ENCODE results near the gene SGMS1. TPM values are rescaled to one million over a fixed set of nuclear protein-coding genes. Genes with fewer than 3 reads are reported as not detected.
A peak's percentile ranks its signal among the peaks of the same experiment; 100 is the strongest.

Gene SGMS1
- total RNA-seq, 2 experiments from 2014 or later: 8.1 to 8.8 TPM

DNA sequence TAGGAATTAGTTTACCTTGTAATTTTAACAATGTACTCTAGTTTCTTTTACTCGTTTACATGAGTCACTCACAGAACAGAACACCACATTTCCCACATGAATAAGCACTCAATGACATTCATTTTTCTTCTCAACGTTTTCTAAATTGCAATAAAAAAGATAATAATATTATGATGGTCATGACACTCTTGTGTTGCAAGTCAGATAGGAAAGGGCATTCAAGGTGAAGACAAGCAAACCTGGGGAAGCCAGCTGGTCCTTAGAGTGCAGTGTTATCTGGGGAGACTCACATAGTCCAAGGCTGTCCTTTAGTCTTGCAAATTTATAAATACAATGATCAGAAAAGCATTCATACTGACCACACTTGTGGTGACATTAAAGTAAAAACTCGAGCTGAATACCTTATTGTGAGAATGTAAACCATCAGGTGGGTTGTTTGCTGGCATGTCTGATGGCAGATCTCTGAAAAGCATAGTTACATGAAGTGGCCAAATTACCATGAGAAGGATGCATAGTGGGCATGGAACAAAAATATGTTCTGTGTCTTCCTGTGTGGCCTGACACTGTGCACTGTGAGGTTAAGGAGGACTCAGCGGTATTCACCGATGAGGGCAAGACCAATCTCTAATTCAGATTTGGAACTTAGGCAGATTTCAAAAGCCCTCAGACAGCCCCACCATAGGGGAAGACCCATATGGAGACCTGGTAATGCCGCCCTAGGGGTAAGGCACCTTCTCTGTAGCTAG, 213.5 kb downstream of the SGMS1 start:
- CTCF ChIA-PET: interaction anchor here (0.7 kb wide), 1 partner anchor 45 kb away, joined by 3 read pairs; no protein-coding TSS in a partner anchor
- DNase-seq: no peak
- Mint-ChIP-seq H3K27me3 (ENCODE audit: low read depth) (no peaks in the 10 kb centered on the region), H3K9me3 (peaks cover 3% of the 10 kb centered on the region), H3K4me3 (no peak overlapping the region), H3K4me1 (ENCODE audit: low read depth) (peaks cover 11% of the 10 kb centered on the region), H3K27ac (no peak overlapping the region), H3K36me3 (ENCODE audit: low read depth) (peaks cover 20% of the 10 kb centered on the region)
- intact Hi-C loops (cut with micrococcal nuclease): no loop called here

DNA sequence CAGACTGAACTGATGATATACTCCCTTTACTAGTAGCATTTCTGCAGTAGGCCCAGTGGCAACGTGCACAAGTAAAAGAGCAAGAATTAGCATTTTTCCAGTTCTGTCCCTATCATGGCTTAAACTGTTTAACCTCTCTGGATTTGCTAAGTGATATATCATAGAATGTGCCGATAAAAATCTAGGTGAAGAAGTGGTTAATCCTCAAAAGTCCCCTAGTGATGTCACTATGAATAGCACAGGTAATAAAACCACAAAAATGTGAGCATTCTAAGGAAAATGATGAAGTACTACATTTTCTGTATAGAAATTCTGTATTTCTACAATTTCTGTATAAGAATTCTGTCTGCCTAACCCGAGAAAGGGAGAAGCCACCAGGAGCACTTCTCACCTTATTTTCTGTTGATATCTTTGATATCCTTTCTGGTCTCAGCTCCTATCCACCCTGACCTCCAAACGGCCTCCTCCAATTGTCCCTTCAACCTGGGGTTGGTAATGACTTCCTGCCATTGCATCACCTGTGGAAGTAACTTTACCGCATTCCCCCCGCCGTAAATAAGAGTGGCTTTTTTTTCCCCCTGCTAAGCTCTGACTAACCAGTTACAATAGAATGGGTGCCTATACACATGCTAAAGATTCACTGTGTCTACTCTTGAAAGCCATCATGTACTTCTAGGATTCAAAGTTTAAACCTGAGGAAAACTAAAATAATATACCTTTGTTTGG, 216.5 kb downstream of the SGMS1 start:
- H3K27me3 Mint-ChIP-seq (ENCODE audit: low read depth): no peaks in the 10 kb centered on the region
- H3K9me3 Mint-ChIP-seq: peaks cover 3% of the 10 kb centered on the region
- CTCF ChIA-PET: interaction anchor here (1.0 kb wide), 1 partner anchor 25 kb away, joined by 3 read pairs; no protein-coding TSS in a partner anchor
- H3K4me3 Mint-ChIP-seq: no peak overlapping the region
- intact Hi-C loops (cut with micrococcal nuclease): no loop called here
- H3K36me3 Mint-ChIP-seq (ENCODE audit: low read depth): peaks cover 21% of the 10 kb centered on the region
- no peak for DNase-seq
- peaks cover 11% of the 10 kb centered on the region for H3K4me1 Mint-ChIP-seq (ENCODE audit: low read depth)
- H3K27ac Mint-ChIP-seq: no peak overlapping the region

DNA sequence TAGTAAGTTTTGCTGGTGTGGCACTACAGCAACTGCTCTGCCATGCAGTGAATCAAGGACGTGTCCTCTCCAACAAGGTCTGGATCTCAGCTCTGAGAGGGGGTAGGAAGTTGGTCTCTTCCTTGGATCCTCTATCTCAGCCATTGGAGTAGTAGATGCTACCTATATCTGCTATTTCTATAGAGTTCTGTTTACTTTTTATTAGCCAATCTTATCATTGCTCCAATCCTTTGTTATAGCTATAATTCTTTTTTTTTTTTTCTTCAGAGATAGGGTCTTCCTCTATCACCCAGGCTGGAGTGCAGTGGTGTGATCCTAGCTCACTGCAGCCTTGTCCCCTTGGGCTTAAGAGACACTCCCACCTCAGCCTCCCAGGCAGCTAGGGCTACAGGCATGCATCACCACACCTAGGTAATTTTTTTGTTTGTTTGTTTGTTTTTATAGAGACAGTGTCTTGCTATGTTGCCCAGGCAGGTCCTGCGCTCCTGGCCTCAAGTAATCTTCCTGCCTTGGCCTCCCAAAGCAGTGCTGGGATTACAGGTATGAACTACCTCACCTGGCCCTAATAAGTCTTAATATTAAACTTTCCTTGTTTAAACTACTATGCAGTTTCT, 217.2 kb downstream of the SGMS1 start:
- no peak for DNase-seq
- intact Hi-C loops (cut with micrococcal nuclease): no loop called here
- CTCF ChIA-PET: no interaction called here
- H3K27me3 Mint-ChIP-seq (ENCODE audit: low read depth): no peaks in the 10 kb centered on the region
- H3K27ac Mint-ChIP-seq: no peak overlapping the region
- peaks cover 20% of the 10 kb centered on the region for H3K36me3 Mint-ChIP-seq (ENCODE audit: low read depth)
- peaks cover 11% of the 10 kb centered on the region for H3K4me1 Mint-ChIP-seq (ENCODE audit: low read depth)
- peaks cover 3% of the 10 kb centered on the region for H3K9me3 Mint-ChIP-seq
- no peak overlapping the region for H3K4me3 Mint-ChIP-seq

DNA sequence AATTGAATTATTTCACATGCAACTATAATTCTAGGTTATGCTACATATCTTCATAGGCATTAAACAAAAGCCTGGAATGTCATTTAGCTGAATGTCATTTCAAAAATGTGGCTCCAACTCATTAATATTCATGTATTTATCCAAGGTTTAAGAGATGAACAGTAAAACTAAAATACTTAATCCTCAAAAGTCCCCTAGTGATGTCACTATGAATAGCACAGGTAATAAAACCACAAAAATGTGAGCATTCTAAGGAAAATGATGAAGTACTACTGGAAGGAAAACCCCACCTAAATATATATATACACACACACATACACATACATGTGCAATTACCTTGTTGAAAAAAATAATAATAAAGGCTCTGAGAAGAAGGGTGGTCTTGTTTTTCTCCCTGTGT, 218.0 kb downstream of the SGMS1 start:
- CTCF ChIA-PET: no interaction called here
- peaks cover 10% of the 10 kb centered on the region for H3K4me1 Mint-ChIP-seq (ENCODE audit: low read depth)
- H3K27ac Mint-ChIP-seq: no peak overlapping the region
- intact Hi-C loops (cut with micrococcal nuclease): no loop called here
- H3K27me3 Mint-ChIP-seq (ENCODE audit: low read depth): no peaks in the 10 kb centered on the region
- H3K36me3 Mint-ChIP-seq (ENCODE audit: low read depth): peaks cover 19% of the 10 kb centered on the region
- DNase-seq: no peak
- peaks cover 3% of the 10 kb centered on the region for H3K9me3 Mint-ChIP-seq
- no peak overlapping the region for H3K4me3 Mint-ChIP-seq

DNA sequence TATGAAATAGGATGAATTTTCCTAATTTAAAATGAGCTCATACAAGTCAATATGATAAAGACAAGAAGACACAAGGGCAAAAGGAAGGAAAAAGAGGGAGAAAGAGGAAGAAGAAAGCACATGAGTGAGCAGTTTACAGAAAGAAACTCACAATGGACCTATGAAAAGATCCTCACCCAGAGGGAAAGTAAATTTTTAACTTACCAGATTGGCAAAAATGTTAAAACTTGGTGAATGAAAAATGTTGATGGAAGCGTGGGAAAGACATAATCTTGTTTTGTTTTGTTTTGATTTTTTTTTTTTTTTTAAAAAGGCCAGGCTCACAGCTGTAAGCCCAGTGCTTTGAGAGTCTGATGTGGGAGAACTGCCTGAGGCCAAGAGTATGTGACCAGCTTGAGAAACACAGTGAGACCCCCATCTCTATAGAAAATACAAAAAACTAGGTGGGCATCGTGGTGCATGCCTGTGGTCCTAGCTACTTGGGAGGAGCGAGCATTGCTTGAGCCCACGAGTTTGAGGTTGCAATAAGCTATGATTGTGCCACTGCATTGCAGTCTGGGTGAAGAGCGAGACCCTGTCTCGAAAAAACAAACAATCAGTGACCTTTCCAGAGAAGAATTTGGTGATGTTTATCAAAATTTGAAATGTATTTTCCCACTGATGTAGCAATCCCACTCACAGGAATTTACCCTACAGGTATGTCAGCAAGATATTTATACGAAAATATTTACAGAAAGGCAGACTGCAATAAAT, 219.6 kb downstream of the SGMS1 start:
- CTCF ChIA-PET: no interaction called here
- intact Hi-C loops (cut with micrococcal nuclease): no loop called here
- H3K9me3 Mint-ChIP-seq: peaks cover 3% of the 10 kb centered on the region

DNA sequence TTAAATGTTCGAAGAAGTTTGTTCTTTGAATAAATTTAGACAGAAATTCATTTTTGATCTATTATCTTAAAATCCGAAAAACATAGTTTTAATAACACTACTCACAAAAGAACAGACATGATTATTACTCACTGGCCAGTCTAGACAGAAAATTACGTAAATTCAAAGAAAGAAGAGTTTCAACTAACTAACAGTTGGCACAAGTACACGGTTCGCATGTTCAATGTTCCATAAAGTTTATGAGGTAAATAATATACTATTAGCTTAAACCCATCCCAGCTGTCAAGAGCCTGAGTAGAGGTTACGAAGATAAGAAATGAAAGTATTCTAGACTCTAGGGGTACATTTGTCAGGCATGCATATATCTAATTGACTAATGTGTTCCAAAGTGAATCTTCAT, 220.7 kb downstream of the SGMS1 start:
- no peak overlapping the region for H3K4me3 Mint-ChIP-seq
- peaks cover 4% of the 10 kb centered on the region for H3K4me1 Mint-ChIP-seq (ENCODE audit: low read depth)
- CTCF ChIA-PET: no interaction called here
- intact Hi-C loops (cut with micrococcal nuclease): no loop called here
- H3K9me3 Mint-ChIP-seq: peaks cover 3% of the 10 kb centered on the region
- DNase-seq: no peak
- H3K27ac Mint-ChIP-seq: no peak overlapping the region
- H3K27me3 Mint-ChIP-seq (ENCODE audit: low read depth): no peaks in the 10 kb centered on the region
- H3K36me3 Mint-ChIP-seq (ENCODE audit: low read depth): peaks cover 15% of the 10 kb centered on the region

More for the DNA sequence above, 219.6 kb downstream of the SGMS1 start:
- H3K4me1 Mint-ChIP-seq (ENCODE audit: low read depth): peaks cover 4% of the 10 kb centered on the region
- DNase-seq: no peak
- H3K4me3 Mint-ChIP-seq: no peak overlapping the region
- H3K27ac Mint-ChIP-seq: no peak overlapping the region
- peaks cover 15% of the 10 kb centered on the region for H3K36me3 Mint-ChIP-seq (ENCODE audit: low read depth)
- no peaks in the 10 kb centered on the region for H3K27me3 Mint-ChIP-seq (ENCODE audit: low read depth)

DNA sequence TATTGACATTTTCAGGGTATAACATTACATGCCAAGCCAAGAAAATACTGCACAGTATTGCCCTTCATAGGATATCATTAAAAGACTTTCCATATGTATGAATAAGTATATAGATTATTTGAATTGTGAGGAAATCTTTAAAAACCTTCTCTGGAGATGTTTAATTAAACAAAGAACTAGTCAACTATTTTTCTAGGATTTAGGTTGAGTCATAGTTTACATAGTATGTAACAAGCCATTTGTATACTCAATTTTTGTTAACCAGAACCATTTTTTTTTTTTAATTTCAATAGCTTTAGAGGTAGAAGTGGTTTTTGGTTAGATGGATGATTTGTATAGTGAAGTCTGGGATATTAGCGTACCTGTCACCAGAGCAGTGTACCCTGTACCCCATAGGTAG, 221.3 kb downstream of the SGMS1 start:
- H3K4me1 Mint-ChIP-seq (ENCODE audit: low read depth): peaks cover 5% of the 10 kb centered on the region
- H3K4me3 Mint-ChIP-seq: no peak overlapping the region
- intact Hi-C loops (cut with micrococcal nuclease): no loop called here
- no peaks in the 10 kb centered on the region for H3K27me3 Mint-ChIP-seq (ENCODE audit: low read depth)
- no peak for DNase-seq
- no peak overlapping the region for H3K27ac Mint-ChIP-seq
- peaks cover 3% of the 10 kb centered on the region for H3K9me3 Mint-ChIP-seq
- CTCF ChIA-PET: no interaction called here
- peaks cover 13% of the 10 kb centered on the region for H3K36me3 Mint-ChIP-seq (ENCODE audit: low read depth)

DNA sequence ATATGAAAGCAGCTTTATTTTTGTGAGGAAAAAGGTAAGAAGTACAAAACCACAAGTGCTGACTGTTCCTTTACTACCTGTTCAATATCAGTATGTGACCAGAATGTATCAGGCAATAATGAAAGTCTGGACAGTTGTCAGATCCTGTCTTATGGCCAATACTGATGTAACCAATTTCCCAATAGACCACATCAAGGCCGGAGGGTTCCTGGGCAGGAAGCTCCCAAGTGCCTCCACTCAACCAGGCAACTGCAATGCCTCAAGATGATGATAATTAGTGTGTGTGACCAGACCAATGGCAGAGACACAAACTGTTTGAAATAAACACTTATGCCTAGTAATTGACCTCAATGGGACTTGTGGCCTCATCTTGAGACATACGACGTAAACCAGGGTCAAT, 223.1 kb downstream of the SGMS1 start:
- Mint-ChIP-seq H3K27ac (no peak overlapping the region), H3K36me3 (ENCODE audit: low read depth) (peaks cover 3% of the 10 kb centered on the region), H3K4me1 (ENCODE audit: low read depth) (peaks cover 19% of the 10 kb centered on the region), H3K9me3 (no peaks in the 10 kb centered on the region), H3K27me3 (ENCODE audit: low read depth) (no peaks in the 10 kb centered on the region), H3K4me3 (no peak overlapping the region)
- intact Hi-C loops (cut with micrococcal nuclease): no loop called here
- CTCF ChIA-PET: no interaction called here
- DNase-seq: no peak

DNA sequence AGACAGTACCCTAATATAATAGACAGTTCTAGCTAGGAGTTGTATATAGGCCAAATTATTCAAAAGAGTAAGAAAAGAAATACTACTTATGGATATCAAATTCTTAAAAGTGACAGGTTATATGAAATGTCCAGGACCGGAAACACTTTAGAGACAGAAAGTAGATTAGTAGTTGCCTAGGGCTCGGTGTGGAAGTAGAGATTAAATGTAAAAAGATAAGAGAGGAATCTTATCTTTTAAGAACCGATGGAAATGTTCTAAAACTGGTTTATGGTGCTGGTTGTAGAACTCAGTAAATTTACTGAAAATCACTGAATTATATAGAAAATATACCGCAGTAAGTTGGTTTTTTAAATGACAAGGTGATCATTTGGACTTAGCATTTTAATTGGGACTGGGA, 224.9 kb downstream of the SGMS1 start:
- H3K4me3 Mint-ChIP-seq: no peak overlapping the region
- no peak for DNase-seq
- CTCF ChIA-PET: no interaction called here
- H3K36me3 Mint-ChIP-seq (ENCODE audit: low read depth): peaks cover under 1% of the 10 kb centered on the region
- no peaks in the 10 kb centered on the region for H3K27me3 Mint-ChIP-seq (ENCODE audit: low read depth)
- no peaks in the 10 kb centered on the region for H3K9me3 Mint-ChIP-seq
- intact Hi-C loops (cut with micrococcal nuclease): no loop called here
- no peak overlapping the region for H3K27ac Mint-ChIP-seq
- H3K4me1 Mint-ChIP-seq (ENCODE audit: low read depth): peaks cover 28% of the 10 kb centered on the region

DNA sequence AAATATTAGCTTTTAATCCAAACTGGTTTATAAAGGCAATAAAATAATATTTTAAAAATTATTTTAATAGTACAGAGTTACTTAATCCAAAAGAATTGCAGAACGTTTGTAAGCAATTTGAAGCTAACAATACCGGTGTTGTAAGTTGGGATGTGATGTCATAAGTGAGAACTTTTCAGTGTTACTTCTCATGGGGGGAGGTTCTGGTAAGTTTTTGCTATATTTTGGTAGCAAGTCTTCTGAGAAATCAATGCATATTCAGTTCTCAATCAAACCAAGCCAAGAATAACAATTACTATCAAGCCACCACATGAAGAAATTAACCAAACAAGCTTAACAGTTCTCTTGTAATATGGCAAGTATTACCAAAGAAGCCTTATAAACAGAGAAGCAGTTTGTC, 225.4 kb downstream of the SGMS1 start:
- Mint-ChIP-seq H3K4me3 (no peak overlapping the region), H3K27me3 (ENCODE audit: low read depth) (no peaks in the 10 kb centered on the region), H3K27ac (no peak overlapping the region), H3K4me1 (ENCODE audit: low read depth) (peaks cover 29% of the 10 kb centered on the region), H3K36me3 (ENCODE audit: low read depth) (no peaks in the 10 kb centered on the region), H3K9me3 (no peaks in the 10 kb centered on the region)
- intact Hi-C loops (cut with micrococcal nuclease): no loop called here
- DNase-seq: no peak
- CTCF ChIA-PET: interaction anchor here (1.9 kb wide), 1 partner anchor 33 kb away, joined by 7 read pairs; no protein-coding TSS in a partner anchor

DNA sequence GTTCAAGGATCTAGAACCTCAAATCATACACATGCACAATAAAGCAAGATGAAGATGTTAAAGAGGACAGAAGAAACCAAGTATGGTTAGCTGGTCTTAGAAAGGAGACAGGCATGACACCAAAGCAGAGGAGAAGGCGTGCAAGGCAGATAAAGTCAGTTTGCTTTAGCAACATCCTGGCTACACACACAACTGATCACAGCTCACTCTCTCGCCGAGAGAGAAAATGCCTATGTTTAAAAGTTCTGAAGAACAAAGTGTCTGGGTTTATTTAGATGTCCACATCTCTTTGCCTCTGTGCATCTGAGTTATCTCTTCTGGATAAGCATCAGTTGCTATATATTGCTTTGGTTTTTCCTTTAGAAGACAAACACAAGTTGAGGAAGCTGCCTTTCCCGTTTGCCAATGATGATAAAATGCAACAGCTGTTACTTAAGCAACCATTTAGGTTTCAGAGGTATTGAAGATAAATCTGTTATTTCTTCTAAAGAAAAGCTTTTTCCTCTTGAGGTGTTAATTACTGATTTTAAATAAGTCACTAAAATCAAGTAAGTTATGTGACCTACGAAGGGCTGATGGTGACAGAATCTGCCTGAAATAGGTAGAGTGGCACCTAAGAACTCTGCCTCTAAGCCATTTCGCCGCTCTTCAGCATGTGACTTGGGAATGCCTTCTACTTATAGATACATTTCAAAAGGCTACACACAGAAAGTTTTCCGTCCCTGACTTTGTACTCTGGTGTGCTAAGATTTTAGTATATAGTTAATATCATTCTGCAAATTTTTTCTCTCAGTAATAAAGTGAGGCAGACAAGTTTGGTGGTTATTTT, 226.2 kb downstream of the SGMS1 start:
- Mint-ChIP-seq H3K4me1 (ENCODE audit: low read depth) (peaks cover 30% of the 10 kb centered on the region), H3K4me3 (no peak overlapping the region), H3K9me3 (no peaks in the 10 kb centered on the region), H3K27me3 (ENCODE audit: low read depth) (no peaks in the 10 kb centered on the region), H3K36me3 (ENCODE audit: low read depth) (peaks cover 1% of the 10 kb centered on the region), H3K27ac (peak overlapping the region; percentile 4)
- no peak for DNase-seq
- intact Hi-C loops (cut with micrococcal nuclease): loop anchor here (1.0 kb wide), 1 partner anchor 35 kb away; no protein-coding TSS in a partner anchor
- CTCF ChIA-PET: interaction anchor here (1.9 kb wide), 1 partner anchor 34 kb away, joined by 7 read pairs; no protein-coding TSS in a partner anchor

All from activated naive CD4-positive, alpha-beta T cell treated with anti-CD3 and anti-CD28 coated beads for 36 hours (primary cell).